ENCODE measurements around the gene NPAS2.

The NPAS2 gene

GRCh38 chr2:100909534-100910081 lies 89.7 kb downstream of the NPAS2 start:
- H3K4me3 ChIP-seq (ENCODE audit: low read depth in 1 of 5, low read length in 5 of 5), result no peak overlapping the region

GRCh38 chr2:100910111-100910510 lies 90.2 kb downstream of the NPAS2 start:
- Histone ChIP-seq H3K27me3 (ENCODE audit: control insufficient read depth in 5 of 5, insufficient read depth in 4 of 5, low read length in 5 of 5) (peaks cover 0 to 3% (median 0%) of the 10 kb centered on the region in 5 donors), H3K36me3 (ENCODE audit: control insufficient read depth in 5 of 5, insufficient read depth in 5 of 5, low read length in 5 of 5) (peaks cover 0 to 2% (median 0%) of the 10 kb centered on the region in 5 donors), H3K9ac (ENCODE audit: low read length in 5 of 5) (no peak overlapping the region), H3K4me1 (ENCODE audit: control insufficient read depth in 5 of 5, insufficient read depth in 5 of 5, low read length in 5 of 5) (no peaks in the 10 kb centered on the region), H3K4me3 (ENCODE audit: low read depth in 1 of 5, low read length in 5 of 5) (no peak overlapping the region), H3K9me3 (ENCODE audit: control insufficient read depth in 5 of 5, low read length in 5 of 5) (no peaks in the 10 kb centered on the region), H3K27ac (ENCODE audit: low read depth, low read length) (no peak overlapping the region)

More at GRCh38 chr2:100909534-100910081, 89.7 kb downstream of the NPAS2 start:
- peaks cover 0 to 3% (median 0%) of the 10 kb centered on the region in 5 donors for H3K27me3 ChIP-seq (ENCODE audit: control insufficient read depth in 5 of 5, insufficient read depth in 4 of 5, low read length in 5 of 5)
- peaks cover 0 to 3% (median 0%) of the 10 kb centered on the region in 5 donors for H3K36me3 ChIP-seq (ENCODE audit: control insufficient read depth in 5 of 5, insufficient read depth in 5 of 5, low read length in 5 of 5)
- no peak overlapping the region for H3K9ac ChIP-seq (ENCODE audit: low read length in 5 of 5)
- no peak overlapping the region for H3K27ac ChIP-seq (ENCODE audit: low read depth, low read length)
- no peaks in the 10 kb centered on the region for H3K4me1 ChIP-seq (ENCODE audit: control insufficient read depth in 5 of 5, insufficient read depth in 5 of 5, low read length in 5 of 5)
- H3K9me3 ChIP-seq (ENCODE audit: control insufficient read depth in 5 of 5, low read length in 5 of 5), result no peaks in the 10 kb centered on the region

- Histone ChIP-seq H3K36me3 (ENCODE audit: control insufficient read depth in 5 of 5, insufficient read depth in 5 of 5, low read length in 5 of 5) (no peaks in the 10 kb centered on the region), H3K4me3 (ENCODE audit: low read depth in 1 of 5, low read length in 5 of 5) (no peak overlapping the region), H3K9ac (ENCODE audit: low read length in 5 of 5) (no peak overlapping the region), H3K9me3 (ENCODE audit: control insufficient read depth in 5 of 5, low read length in 5 of 5) (peaks cover 0 to 3% (median 0%) of the 10 kb centered on the region in 5 donors), H3K27me3 (ENCODE audit: control insufficient read depth in 5 of 5, insufficient read depth in 4 of 5, low read length in 5 of 5) (no peaks in the 10 kb centered on the region), H3K4me1 (ENCODE audit: control insufficient read depth in 5 of 5, insufficient read depth in 5 of 5, low read length in 5 of 5) (peaks cover 0 to under 1% (median 0%) of the 10 kb centered on the region in 5 donors), H3K27ac (ENCODE audit: low read depth, low read length) (no peak overlapping the region)
Observed at GRCh38 chr2:100919316-100919715, 99.4 kb downstream of the NPAS2 start.

- Histone ChIP-seq H3K27me3 (ENCODE audit: control insufficient read depth in 5 of 5, insufficient read depth in 4 of 5, low read length in 5 of 5) (no peaks in the 10 kb centered on the region), H3K9ac (ENCODE audit: low read length in 5 of 5) (no peak overlapping the region), H3K36me3 (ENCODE audit: control insufficient read depth in 5 of 5, insufficient read depth in 5 of 5, low read length in 5 of 5) (no peaks in the 10 kb centered on the region), H3K4me1 (ENCODE audit: control insufficient read depth in 5 of 5, insufficient read depth in 5 of 5, low read length in 5 of 5) (peaks cover 0 to 3% (median 0%) of the 10 kb centered on the region in 5 donors), H3K27ac (ENCODE audit: low read depth, low read length) (no peak overlapping the region), H3K4me3 (ENCODE audit: low read depth in 1 of 5, low read length in 5 of 5) (no peak overlapping the region), H3K9me3 (ENCODE audit: control insufficient read depth in 5 of 5, low read length in 5 of 5) (no peaks in the 10 kb centered on the region)
Observed at GRCh38 chr2:100921685-100922161, 101.8 kb downstream of the NPAS2 start.

GRCh38 chr2:100923461-100924060 lies 103.6 kb downstream of the NPAS2 start:
- Histone ChIP-seq H3K36me3 (ENCODE audit: control insufficient read depth in 5 of 5, insufficient read depth in 5 of 5, low read length in 5 of 5) (no peaks in the 10 kb centered on the region), H3K4me1 (ENCODE audit: control insufficient read depth in 5 of 5, insufficient read depth in 5 of 5, low read length in 5 of 5) (peaks cover 0 to 5% (median 0%) of the 10 kb centered on the region in 5 donors), H3K27ac (ENCODE audit: low read depth, low read length) (no peak overlapping the region), H3K4me3 (ENCODE audit: low read depth in 1 of 5, low read length in 5 of 5) (no peak overlapping the region), H3K9ac (ENCODE audit: low read length in 5 of 5) (no peak overlapping the region), H3K27me3 (ENCODE audit: control insufficient read depth in 5 of 5, insufficient read depth in 4 of 5, low read length in 5 of 5) (no peaks in the 10 kb centered on the region), H3K9me3 (ENCODE audit: control insufficient read depth in 5 of 5, low read length in 5 of 5) (no peaks in the 10 kb centered on the region)

GRCh38 chr2:100924122-100924519 lies 104.2 kb downstream of the NPAS2 start:
- peak overlapping the region; percentile 17 for H3K27ac ChIP-seq (ENCODE audit: low read depth, low read length)
- H3K4me1 ChIP-seq (ENCODE audit: control insufficient read depth in 5 of 5, insufficient read depth in 5 of 5, low read length in 5 of 5), result peaks cover 0 to 5% (median 0%) of the 10 kb centered on the region in 5 donors
- H3K36me3 ChIP-seq (ENCODE audit: control insufficient read depth in 5 of 5, insufficient read depth in 5 of 5, low read length in 5 of 5), result no peaks in the 10 kb centered on the region
- H3K9me3 ChIP-seq (ENCODE audit: control insufficient read depth in 5 of 5, low read length in 5 of 5), result no peaks in the 10 kb centered on the region
- no peak overlapping the region for H3K4me3 ChIP-seq (ENCODE audit: low read depth in 1 of 5, low read length in 5 of 5)
- H3K9ac ChIP-seq (ENCODE audit: low read length in 5 of 5), result no peak overlapping the region
- H3K27me3 ChIP-seq (ENCODE audit: control insufficient read depth in 5 of 5, insufficient read depth in 4 of 5, low read length in 5 of 5), result no peaks in the 10 kb centered on the region

- Histone ChIP-seq H3K4me1 (ENCODE audit: control insufficient read depth in 5 of 5, insufficient read depth in 5 of 5, low read length in 5 of 5) (peaks cover 0 to 5% (median 0%) of the 10 kb centered on the region in 5 donors), H3K9ac (ENCODE audit: low read length in 5 of 5) (no peak overlapping the region), H3K27ac (ENCODE audit: low read depth, low read length) (peak overlapping the region; percentile 17), H3K4me3 (ENCODE audit: low read depth in 1 of 5, low read length in 5 of 5) (peak overlapping the region in 2 of 5 donors; percentile 28 to 39), H3K36me3 (ENCODE audit: control insufficient read depth in 5 of 5, insufficient read depth in 5 of 5, low read length in 5 of 5) (no peaks in the 10 kb centered on the region), H3K9me3 (ENCODE audit: control insufficient read depth in 5 of 5, low read length in 5 of 5) (no peaks in the 10 kb centered on the region), H3K27me3 (ENCODE audit: control insufficient read depth in 5 of 5, insufficient read depth in 4 of 5, low read length in 5 of 5) (no peaks in the 10 kb centered on the region)
Observed at GRCh38 chr2:100924520-100925451, 104.8 kb downstream of the NPAS2 start.

- H3K9ac ChIP-seq (ENCODE audit: low read length in 5 of 5), result no peak overlapping the region
- no peaks in the 10 kb centered on the region for H3K27me3 ChIP-seq (ENCODE audit: control insufficient read depth in 5 of 5, insufficient read depth in 4 of 5, low read length in 5 of 5)
- no peak overlapping the region for H3K4me3 ChIP-seq (ENCODE audit: low read depth in 1 of 5, low read length in 5 of 5)
- H3K36me3 ChIP-seq (ENCODE audit: control insufficient read depth in 5 of 5, insufficient read depth in 5 of 5, low read length in 5 of 5), result no peaks in the 10 kb centered on the region
- no peak overlapping the region for H3K27ac ChIP-seq (ENCODE audit: low read depth, low read length)
- H3K4me1 ChIP-seq (ENCODE audit: control insufficient read depth in 5 of 5, insufficient read depth in 5 of 5, low read length in 5 of 5), result peaks cover 0 to 5% (median 0%) of the 10 kb centered on the region in 5 donors
- no peaks in the 10 kb centered on the region for H3K9me3 ChIP-seq (ENCODE audit: control insufficient read depth in 5 of 5, low read length in 5 of 5)
Observed at GRCh38 chr2:100928235-100928634, 108.3 kb downstream of the NPAS2 start.

- Histone ChIP-seq H3K27ac (ENCODE audit: low read depth, low read length) (no peak overlapping the region), H3K9ac (ENCODE audit: low read length in 5 of 5) (no peak overlapping the region), H3K36me3 (ENCODE audit: control insufficient read depth in 5 of 5, insufficient read depth in 5 of 5, low read length in 5 of 5) (no peaks in the 10 kb centered on the region), H3K4me3 (ENCODE audit: low read depth in 1 of 5, low read length in 5 of 5) (no peak overlapping the region), H3K9me3 (ENCODE audit: control insufficient read depth in 5 of 5, low read length in 5 of 5) (no peaks in the 10 kb centered on the region), H3K4me1 (ENCODE audit: control insufficient read depth in 5 of 5, insufficient read depth in 5 of 5, low read length in 5 of 5) (peaks cover 0 to 5% (median 0%) of the 10 kb centered on the region in 5 donors), H3K27me3 (ENCODE audit: control insufficient read depth in 5 of 5, insufficient read depth in 4 of 5, low read length in 5 of 5) (no peaks in the 10 kb centered on the region)
Observed at GRCh38 chr2:100929147-100929546, 109.2 kb downstream of the NPAS2 start.

Data from subcutaneous abdominal adipose tissue (tissue), 5 donors.